ENCODE data around the gene ALAS1. TPM values are rescaled to one million over a fixed set of nuclear protein-coding genes. Genes with fewer than 3 reads are reported as not detected.
A peak's percentile ranks its signal among the peaks of the same experiment; 100 is the strongest.

Gene ALAS1
- total RNA-seq, 3 donors from 2014 or later, result 25.9 to 34.7 (median 33.3) TPM

- Histone ChIP-seq H3K9me3 (no peaks in the 10 kb centered on the region), H3K4me1 (peaks cover 0 to 7% of the 10 kb centered on the region in 2 donors), H3K27me3 (no peaks in the 10 kb centered on the region), H3K27ac (peak overlapping the region; percentile 65 to 71), H3K4me3 (no peak overlapping the region), H3K36me3 (no peaks in the 10 kb centered on the region)
- peak in 1 of 2 donors; percentile 57 for DNase-seq (ENCODE audit: low spot score in 2 of 2)
- intact Hi-C loops (cut with DNase I; ENCODE audit: low total_unique reads), result no loop called here
- TF ChIP-seq CTCF (IDR thresholded peaks at IDR 0.05) (no peak), POLR2AphosphoS5 (IDR thresholded peaks at IDR 0.05) (peak in 1 of 3 donors; percentile 44), POLR2A (IDR thresholded peaks at IDR 0.05) (no peak)
These were observed 7.5 kb upstream of the ALAS1 start for GRCh38 chr3:52190294-52191074.

GRCh38 chr3:52191663-52192062 lies 6.3 kb upstream of the ALAS1 start:
- Histone ChIP-seq H3K36me3 (no peaks in the 10 kb centered on the region), H3K27me3 (no peaks in the 10 kb centered on the region), H3K4me1 (peaks cover 0 to 10% of the 10 kb centered on the region in 2 donors), H3K9me3 (no peaks in the 10 kb centered on the region), H3K27ac (peak overlapping the region in 1 of 2 donors; percentile 7), H3K4me3 (no peak overlapping the region)
- intact Hi-C loops (cut with DNase I; ENCODE audit: low total_unique reads), result no loop called here
- no peak for TF ChIP-seq POLR2AphosphoS5 (IDR thresholded peaks at IDR 0.05)
- TF ChIP-seq POLR2A (IDR thresholded peaks at IDR 0.05), result no peak
- TF ChIP-seq CTCF (IDR thresholded peaks at IDR 0.05), result no peak
- no peak for DNase-seq (ENCODE audit: low spot score in 2 of 2)

GRCh38 chr3:52193065-52193464 lies 4.9 kb upstream of the ALAS1 start:
- DNase-seq (ENCODE audit: low spot score in 2 of 2), result peak; percentile 71 to 81
- Histone ChIP-seq H3K36me3 (no peaks in the 10 kb centered on the region), H3K9me3 (no peaks in the 10 kb centered on the region), H3K27me3 (no peaks in the 10 kb centered on the region), H3K4me3 (no peak overlapping the region), H3K4me1 (peaks cover 5 to 22% of the 10 kb centered on the region in 2 donors), H3K27ac (no peak overlapping the region)
- intact Hi-C loops (cut with DNase I; ENCODE audit: low total_unique reads), result no loop called here
- TF ChIP-seq POLR2A (IDR thresholded peaks at IDR 0.05) (no peak), POLR2AphosphoS5 (IDR thresholded peaks at IDR 0.05) (no peak), CTCF (IDR thresholded peaks at IDR 0.05) (no peak)

GRCh38 chr3:52194485-52195290 lies 3.3 kb upstream of the ALAS1 start:
- no peak for TF ChIP-seq POLR2A (IDR thresholded peaks at IDR 0.05)
- no peak for TF ChIP-seq CTCF (IDR thresholded peaks at IDR 0.05)
- TF ChIP-seq POLR2AphosphoS5 (IDR thresholded peaks at IDR 0.05), result no peak
- no peaks in the 10 kb centered on the region for H3K9me3 ChIP-seq
- H3K4me3 ChIP-seq, result no peak overlapping the region
- DNase-seq (ENCODE audit: low spot score in 2 of 2), result no peak
- intact Hi-C loops (cut with DNase I; ENCODE audit: low total_unique reads), result no loop called here
- no peaks in the 10 kb centered on the region for H3K36me3 ChIP-seq
- peaks cover 5 to 22% of the 10 kb centered on the region in 2 donors for H3K4me1 ChIP-seq
- peak overlapping the region in 1 of 2 donors; percentile 87 for H3K27ac ChIP-seq
- no peaks in the 10 kb centered on the region for H3K27me3 ChIP-seq

- no peaks in the 10 kb centered on the region for H3K27me3 ChIP-seq
- H3K9me3 ChIP-seq, result no peaks in the 10 kb centered on the region
- peak overlapping the region; percentile 84 to 87 for H3K27ac ChIP-seq
- no peak overlapping the region for H3K4me3 ChIP-seq
- intact Hi-C loops (cut with DNase I; ENCODE audit: low total_unique reads), result no loop called here
- peaks cover 5 to 20% of the 10 kb centered on the region in 2 donors for H3K4me1 ChIP-seq
- H3K36me3 ChIP-seq, result no peaks in the 10 kb centered on the region
- no peak for DNase-seq (ENCODE audit: low spot score in 2 of 2)
- TF ChIP-seq POLR2A (IDR thresholded peaks at IDR 0.05), result no peak
- no peak for TF ChIP-seq POLR2AphosphoS5 (IDR thresholded peaks at IDR 0.05)
- TF ChIP-seq CTCF (IDR thresholded peaks at IDR 0.05), result no peak
These were observed 2.7 kb upstream of the ALAS1 start for GRCh38 chr3:52195291-52195597.
